GM23248 (cell line): ENCODE data around the gene CLCNKB. TPM values are rescaled to one million over a fixed set of nuclear protein-coding genes. Genes with fewer than 3 reads are reported as not detected.

ENCODE experiments used
- DNase-seq: peaks from one replicate; pipeline ENCODE4 v3.0.0-alpha.2; 2015
- H2AFZ ChIP-seq: fragments of 200-600 bp; sonication (generic); 2 replicates; pipeline ENCODE4 v1.6.1; 2016; ENCODE audit warnings: antibody characterized with exemption
- H3F3A ChIP-seq: fragments of 200-600 bp; sonication (generic); 2 replicates; pipeline ENCODE4 v1.6.1; 2016; ENCODE audit warnings: mild to moderate bottlenecking, antibody characterized with exemption, mixed run types; ENCODE audit not compliant: insufficient read depth
- H3K27ac ChIP-seq: fragments of 200-600 bp; sonication (generic); 2 replicates; pipeline ENCODE4 v1.5.1; 2016; ENCODE audit warnings: mild to moderate bottlenecking
- H3K27me3 ChIP-seq: fragments of 200-600 bp; sonication (generic); replicated peaks from 2 replicates; pipeline ENCODE4 v1.6.1; 2016; ENCODE audit warnings: mild to moderate bottlenecking; ENCODE audit not compliant: insufficient read depth
- H3K36me3 ChIP-seq: fragments of 200-600 bp; sonication (generic); 2 replicates; pipeline ENCODE4 v1.6.1; 2016; ENCODE audit warnings: low read depth, mild to moderate bottlenecking
- H3K4me1 ChIP-seq: fragments of 200-600 bp; sonication (generic); 2 replicates; pipeline ENCODE4 v1.6.1; 2016; ENCODE audit warnings: mild to moderate bottlenecking; ENCODE audit not compliant: insufficient read depth
- H3K4me2 ChIP-seq: fragments of 200-600 bp; sonication (generic); one replicate; pipeline ENCODE4 v1.6.1; 2016; ENCODE audit warnings: mild to moderate bottlenecking; ENCODE audit not compliant: unreplicated experiment
- H3K4me3 ChIP-seq: fragments of 200-600 bp; sonication (generic); 2 replicates; pipeline ENCODE4 v1.5.1; 2016; ENCODE audit warnings: mild to moderate bottlenecking
- H3K79me2 ChIP-seq: fragments of 200-600 bp; sonication (generic); 2 replicates; pipeline ENCODE4 v1.6.1; 2016; ENCODE audit warnings: mild to moderate bottlenecking; ENCODE audit not compliant: insufficient read depth
- H3K9ac ChIP-seq: fragments of 200-600 bp; sonication (generic); 2 replicates; pipeline ENCODE4 v1.6.1; 2016; ENCODE audit warnings: mild to moderate bottlenecking
- H3K9me2 ChIP-seq: fragments of 200-600 bp; sonication (generic); 2 replicates; pipeline ENCODE4 v1.6.1; 2016; ENCODE audit warnings: mixed run types, mild to moderate bottlenecking, moderate library complexity; ENCODE audit not compliant: insufficient read depth
- H3K9me3 ChIP-seq: fragments of 200-600 bp; sonication (generic); one replicate; pipeline ENCODE4 v1.6.1; 2017; ENCODE audit warnings: low read depth
- H4K20me1 ChIP-seq: fragments of 200-600 bp; sonication (generic); 2 replicates; pipeline ENCODE4 v1.6.0; 2016; ENCODE audit not compliant: insufficient read depth
- EZH2 ChIP-seq: fragments of 200-600 bp; sonication (generic); IDR thresholded peaks from 2 replicates; pipeline ENCODE4 v1.6.1; 2018; ENCODE audit warnings: antibody characterized with exemption, mild to moderate bottlenecking; ENCODE audit not compliant: insufficient read depth, poor library complexity, severe bottlenecking
- EZH2phosphoT487 ChIP-seq: fragments of 200-600 bp; sonication (generic); IDR thresholded peaks from 2 replicates; pipeline ENCODE4 v1.6.1; 2018; ENCODE audit warnings: antibody characterized with exemption, moderate library complexity, mild to moderate bottlenecking, low read depth; ENCODE audit not compliant: insufficient read depth
- WGBS, 2 experiments: methylation state at CpG; one replicate each; pipeline ENCODE4 v1.1.6; 2015 to 2017; ENCODE audit warnings: low lambda C conversion rate in 2 of 2, low coverage in 1 of 2; ENCODE audit errors: missing lambda C conversion rate in 2 of 2; 5-methylcytosine and 5-hydroxymethylcytosine counted together
- in situ Hi-C: fragments of 300-500 bp; cut with MboI; formaldehyde crosslinking; loops from 2 replicates; pipeline ENCODE4 v1.15.0; 2020
- polyA plus RNA-seq: library from polyadenylated mRNA; unstranded; fragments of >200 nt; fragmentation: Nextera tagmentation; extraction: Ambion mirVana; gene quantifications from 2 replicates; pipeline ENCODE4 v1.2.1, GENCODE V29; 2016
- total RNA-seq: library from RNA; depleted of rRNA; stranded (reverse); fragments of >200 nt; shearing (Covaris generic); gene quantifications from 2 replicates; pipeline ENCODE4 v1.2.3, GENCODE V29; 2014

CLCNKB gene
- total and polyA plus RNA-seq, 2 experiments from 2014 or later, result not detected

GRCh38 chr1:16006552-16007485, 36.8 kb upstream of the CLCNKB start:
- no peak for TF ChIP-seq EZH2phosphoT487
- no peak for TF ChIP-seq EZH2
- Histone ChIP-seq H3K4me2 (no peak overlapping the region), H3K36me3 (no peaks in the 10 kb centered on the region), H3F3A (peaks cover 6% of the 10 kb centered on the region), H3K4me1 (peaks cover 8% of the 10 kb centered on the region), H3K9ac (no peak overlapping the region), H3K27me3 (no peaks in the 10 kb centered on the region), H2AFZ (no peak overlapping the region), H3K9me3 (no peaks in the 10 kb centered on the region), H4K20me1 (no peaks in the 10 kb centered on the region), H3K9me2 (no peaks in the 10 kb centered on the region), H3K27ac (no peak overlapping the region), H3K79me2 (no peaks in the 10 kb centered on the region), H3K4me3 (no peak overlapping the region)
- in situ Hi-C loops, result no loop called here
- peak; percentile 60 for DNase-seq
- 68 to 73% methylated on average over 9 of the region's 9 CpGs for WGBS, 2 experiments

- no peaks in the 10 kb centered on the region for H3K27me3 ChIP-seq
- no peak for DNase-seq
- no peak for TF ChIP-seq EZH2
- TF ChIP-seq EZH2phosphoT487, result no peak
- no peak overlapping the region for H3K4me2 ChIP-seq
- no peaks in the 10 kb centered on the region for H3K79me2 ChIP-seq
- H3K9me2 ChIP-seq, result no peaks in the 10 kb centered on the region
- 73 to 81% methylated on average over 6 of the region's 6 CpGs for WGBS, 2 experiments
- H3K4me1 ChIP-seq, result peaks cover 13% of the 10 kb centered on the region
- H3K4me3 ChIP-seq, result no peak overlapping the region
- no peaks in the 10 kb centered on the region for H3K9me3 ChIP-seq
- H3K9ac ChIP-seq, result no peak overlapping the region
- no peaks in the 10 kb centered on the region for H4K20me1 ChIP-seq
- no peaks in the 10 kb centered on the region for H3K36me3 ChIP-seq
- in situ Hi-C loops, result no loop called here
- H3K27ac ChIP-seq, result no peak overlapping the region
- H2AFZ ChIP-seq, result no peak overlapping the region
- H3F3A ChIP-seq, result peaks cover 14% of the 10 kb centered on the region
Observed at GRCh38 chr1:16007671-16008341, 35.8 kb upstream of the CLCNKB start.

DNA sequence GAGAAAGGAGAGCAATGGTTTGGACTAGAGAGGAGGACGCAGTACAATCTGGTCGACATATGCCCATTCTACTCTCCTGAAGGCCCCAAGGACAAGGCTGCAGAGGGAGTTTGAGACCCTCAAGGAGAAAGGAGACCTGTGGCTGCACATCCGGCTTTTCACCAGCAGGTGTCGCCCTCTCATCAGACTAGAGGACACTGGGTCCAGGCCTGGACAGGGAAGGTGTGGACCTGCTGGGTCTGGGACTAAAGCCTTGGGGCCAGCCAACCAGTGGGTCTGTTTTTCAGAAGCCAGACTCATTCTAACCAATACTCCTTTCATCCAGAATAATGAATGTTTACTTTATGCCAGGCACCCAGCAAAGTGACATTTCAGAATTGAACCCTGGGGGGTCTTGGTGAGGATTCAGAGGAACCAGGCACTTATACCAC, 34.5 kb upstream of the CLCNKB start:
- Histone ChIP-seq H3K36me3 (no peaks in the 10 kb centered on the region), H3K9me3 (no peaks in the 10 kb centered on the region), H3K9ac (no peak overlapping the region), H3K27ac (no peak overlapping the region), H3K9me2 (no peaks in the 10 kb centered on the region), H3K79me2 (no peaks in the 10 kb centered on the region), H4K20me1 (no peaks in the 10 kb centered on the region), H3K4me1 (peaks cover 24% of the 10 kb centered on the region), H2AFZ (no peak overlapping the region), H3K4me3 (no peak overlapping the region), H3K4me2 (no peak overlapping the region), H3K27me3 (no peaks in the 10 kb centered on the region), H3F3A (peaks cover 14% of the 10 kb centered on the region)
- in situ Hi-C loops, result no loop called here
- WGBS, 2 experiments, result 0% methylated on average over 4 of the region's 4 CpGs
- TF ChIP-seq EZH2phosphoT487, result no peak
- no peak for TF ChIP-seq EZH2
- DNase-seq, result peak; percentile 79

DNA sequence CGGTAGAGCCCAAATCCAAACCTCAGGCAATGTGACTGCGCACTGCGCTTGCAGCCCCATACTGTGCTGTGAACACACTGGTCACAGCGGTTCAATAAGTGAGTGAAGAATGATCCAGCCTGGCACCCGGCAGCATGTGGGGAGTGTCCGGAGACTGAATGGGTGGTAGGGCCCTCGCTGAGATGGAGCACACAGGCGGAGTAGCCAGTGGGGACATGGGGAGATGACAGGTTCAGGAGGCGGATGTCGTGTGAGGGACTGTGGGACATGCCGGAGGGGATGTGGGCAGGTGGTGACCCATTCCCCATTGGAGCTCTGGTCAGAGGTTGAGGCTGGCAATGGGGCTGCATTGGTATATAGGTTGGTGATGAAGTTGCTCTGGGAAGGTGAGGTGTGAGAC, 33.9 kb upstream of the CLCNKB start:
- Histone ChIP-seq H3K4me3 (no peak overlapping the region), H3K9ac (no peak overlapping the region), H3K27me3 (no peaks in the 10 kb centered on the region), H2AFZ (no peak overlapping the region), H3K36me3 (no peaks in the 10 kb centered on the region), H3K4me2 (no peak overlapping the region), H3K9me2 (no peaks in the 10 kb centered on the region), H3K79me2 (no peaks in the 10 kb centered on the region), H3K27ac (no peak overlapping the region), H4K20me1 (no peaks in the 10 kb centered on the region), H3F3A (peaks cover 14% of the 10 kb centered on the region), H3K9me3 (no peaks in the 10 kb centered on the region), H3K4me1 (peaks cover 24% of the 10 kb centered on the region)
- 83 to 85% methylated on average over 11 of the region's 11 CpGs for WGBS, 2 experiments
- no peak for DNase-seq
- TF ChIP-seq EZH2phosphoT487 (no peak), EZH2 (no peak)
- in situ Hi-C loops, result no loop called here
